PC-9 (cell line): ENCODE measurements around the gene PACRG.

ENCODE experiments used
- CTCF ChIP-seq: fragments of 200-600 bp; sonication (generic); conservative IDR thresholded peaks from 2 replicates; pipeline ENCODE4 v1.6.1; 2017; ENCODE audit warnings: mixed run types, antibody characterized with exemption, mild to moderate bottlenecking, moderate library complexity
- EZH2 ChIP-seq: fragments of 200-600 bp; sonication (generic); IDR thresholded peaks from 2 replicates; pipeline ENCODE4 v1.8.0; 2017; ENCODE audit warnings: antibody characterized with exemption, low read depth

- no peak for TF ChIP-seq EZH2
- no peak for TF ChIP-seq CTCF
These were observed 392.4 kb downstream of the PACRG start for GRCh38 chr6:163120223-163120622.
